SK-N-SH treated with all-trans-retinoic acid at 6 μM for 48 hours (cell line): ENCODE results near the gene APOBEC4.

Experiments
- ARNTL ChIP-seq: fragments of 450-650 bp; formaldehyde crosslinking; IDR thresholded peaks from 2 replicates; pipeline ENCODE4 v1.5.0; 2020; ENCODE audit warnings: low read depth, mild to moderate bottlenecking, moderate library complexity, borderline replicate concordance
- POU6F1 ChIP-seq: fragments of 250-450 bp; sonication (Bioruptor Pico); IDR thresholded peaks from 2 replicates; pipeline ENCODE4 v1.8.0; 2021; ENCODE audit warnings: low read depth, mild to moderate bottlenecking, moderate library complexity, borderline replicate concordance
- TCF4 ChIP-seq: fragments of 250-450 bp; sonication (Bioruptor Pico); IDR thresholded peaks from 2 replicates; pipeline ENCODE4 v1.8.0; 2021; ENCODE audit warnings: mild to moderate bottlenecking, moderate library complexity, borderline replicate concordance
- TOX ChIP-seq: fragments of 250-450 bp; sonication (Bioruptor Pico); IDR thresholded peaks from 2 replicates; pipeline ENCODE4 v1.8.0; 2021; ENCODE audit warnings: mild to moderate bottlenecking, moderate library complexity, borderline replicate concordance
- ZC3H10 ChIP-seq: fragments of 250-450 bp; sonication (Bioruptor Pico); IDR thresholded peaks from 2 replicates; pipeline ENCODE4 v1.5.1; 2021; ENCODE audit warnings: mild to moderate bottlenecking, moderate library complexity
- ZNF565 ChIP-seq: fragments of 450-650 bp; formaldehyde crosslinking; conservative IDR thresholded peaks from 2 replicates; pipeline ENCODE4 v1.5.0; 2020; ENCODE audit warnings: low read depth, mild to moderate bottlenecking, moderate library complexity

DNA sequence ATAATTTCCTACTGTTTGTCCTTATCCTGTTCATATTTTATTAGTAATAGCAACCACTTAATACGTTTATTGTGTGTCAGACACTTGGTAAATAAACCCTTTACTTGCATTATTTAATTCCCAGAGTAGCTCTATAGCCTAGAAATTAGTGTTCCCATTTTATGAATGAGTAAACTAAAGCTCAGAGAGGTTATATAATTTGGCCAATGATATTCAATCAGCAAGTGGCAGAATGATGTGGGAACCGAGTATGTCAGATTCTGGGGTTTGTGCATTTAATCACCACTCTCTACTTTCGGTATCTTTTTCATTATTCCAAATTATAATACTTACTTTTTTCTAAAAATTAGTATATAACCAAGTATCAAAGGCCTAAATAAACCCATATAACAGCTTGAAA is 10.9 kb downstream of the APOBEC4 start:
- no peak for TF ChIP-seq TCF4 (CRISPR knock-in tag)
- TF ChIP-seq ZC3H10, result no peak
- TF ChIP-seq POU6F1 (CRISPR knock-in tag), result no peak
- no peak for TF ChIP-seq TOX (CRISPR knock-in tag)
- TF ChIP-seq ARNTL, result no peak
- no peak for TF ChIP-seq ZNF565 (CRISPR knock-in tag)
